MM.1S (cell line): Measurements from ENCODE around the gene SLC23A2.
"Not testable (repeated sequence)": the region's sequence is repeated elsewhere in the genome, so short reads cannot be mapped to it uniquely, and the experiment has no call there.

Experiments
- DNase-seq: peaks from one replicate; pipeline ENCODE4 v3.0.0-alpha.2; 2015
- H2AFZ ChIP-seq: fragments of 300-600 bp; sonication (generic); 2 replicates; pipeline ENCODE4 v1.6.0; 2016; ENCODE audit warnings: antibody characterized with exemption, low read length
- H3F3A ChIP-seq: fragments of 300-600 bp; sonication (generic); 2 replicates; pipeline ENCODE4 v1.6.1; 2016; ENCODE audit warnings: mild to moderate bottlenecking, antibody characterized with exemption, low read length, moderate library complexity, mixed read lengths; ENCODE audit not compliant: insufficient read depth
- H3K27ac ChIP-seq: fragments of 300-600 bp; sonication (generic); 2 replicates; pipeline ENCODE4 v1.5.1; 2016; ENCODE audit warnings: mild to moderate bottlenecking, low read length
- H3K27me3 ChIP-seq: fragments of 300-600 bp; sonication (generic); replicated peaks from 2 replicates; pipeline ENCODE4 v1.6.0; 2016; ENCODE audit warnings: low read length; ENCODE audit not compliant: insufficient read depth
- H3K36me3 ChIP-seq: fragments of 300-600 bp; sonication (generic); replicated peaks from 2 replicates; pipeline ENCODE4 v1.6.1; 2016; ENCODE audit warnings: mild to moderate bottlenecking, low read length, mixed read lengths; ENCODE audit not compliant: insufficient read depth
- H3K4me1 ChIP-seq: fragments of 300-600 bp; sonication (generic); 2 replicates; pipeline ENCODE4 v1.6.1; 2016; ENCODE audit warnings: low read length, mixed read lengths
- H3K4me2 ChIP-seq: fragments of 300-600 bp; sonication (generic); 2 replicates; pipeline ENCODE4 v1.6.0; 2016; ENCODE audit warnings: low read depth, low read length
- H3K4me3 ChIP-seq: fragments of 300-600 bp; sonication (generic); 2 replicates; pipeline ENCODE4 v1.5.1; 2016; ENCODE audit warnings: low read length, mixed read lengths
- H3K79me2 ChIP-seq: fragments of 300-600 bp; sonication (generic); 2 replicates; pipeline ENCODE4 v1.6.1; 2016; ENCODE audit warnings: mixed run types, low read length, mixed read lengths
- H3K9ac ChIP-seq: fragments of 300-600 bp; sonication (generic); 2 replicates; pipeline ENCODE4 v1.6.1; 2016; ENCODE audit warnings: low read length, mixed read lengths
- H3K9me2 ChIP-seq: fragments of 300-600 bp; sonication (generic); replicated peaks from 2 replicates; pipeline ENCODE4 v1.6.1; 2016; ENCODE audit warnings: mild to moderate bottlenecking, low read length, mixed read lengths; ENCODE audit not compliant: insufficient read depth
- H3K9me3 ChIP-seq: fragments of 300-600 bp; sonication (generic); replicated peaks from 2 replicates; pipeline ENCODE4 v1.6.1; 2016; ENCODE audit warnings: mild to moderate bottlenecking, low read length, mixed read lengths; ENCODE audit not compliant: insufficient read depth
- H4K20me1 ChIP-seq: fragments of 300-600 bp; sonication (generic); 2 replicates; pipeline ENCODE4 v1.6.1; 2016; ENCODE audit warnings: mild to moderate bottlenecking, low read length, moderate library complexity, mixed read lengths; ENCODE audit not compliant: insufficient read depth
- EZH2 ChIP-seq: fragments of 300-600 bp; sonication (generic); optimal IDR thresholded peaks from 2 replicates; pipeline ENCODE3; 2017; ENCODE audit warnings: low read depth, mild to moderate bottlenecking, antibody characterized with exemption, low read length, mixed read lengths
- EZH2phosphoT487 ChIP-seq: fragments of 300-600 bp; sonication (generic); IDR thresholded peaks from 2 replicates; pipeline ENCODE4 v1.6.1; 2018; ENCODE audit warnings: antibody characterized with exemption, low read length
- TF ChIP-seq, protein P1 (sequence below): fragments of 300-600 bp; sonication (generic); IDR thresholded peaks from 2 replicates; pipeline ENCODE4 v1.5.1; 2016; ENCODE audit warnings: antibody characterized with exemption, low read length, mixed read lengths

SLC23A2 gene

GRCh38 chr20:4982281-4982680 lies 19.0 kb downstream of the SLC23A2 start:
- TF ChIP-seq EZH2 (no peak), EZH2phosphoT487 (no peak)
- TF ChIP-seq, protein P1, sequence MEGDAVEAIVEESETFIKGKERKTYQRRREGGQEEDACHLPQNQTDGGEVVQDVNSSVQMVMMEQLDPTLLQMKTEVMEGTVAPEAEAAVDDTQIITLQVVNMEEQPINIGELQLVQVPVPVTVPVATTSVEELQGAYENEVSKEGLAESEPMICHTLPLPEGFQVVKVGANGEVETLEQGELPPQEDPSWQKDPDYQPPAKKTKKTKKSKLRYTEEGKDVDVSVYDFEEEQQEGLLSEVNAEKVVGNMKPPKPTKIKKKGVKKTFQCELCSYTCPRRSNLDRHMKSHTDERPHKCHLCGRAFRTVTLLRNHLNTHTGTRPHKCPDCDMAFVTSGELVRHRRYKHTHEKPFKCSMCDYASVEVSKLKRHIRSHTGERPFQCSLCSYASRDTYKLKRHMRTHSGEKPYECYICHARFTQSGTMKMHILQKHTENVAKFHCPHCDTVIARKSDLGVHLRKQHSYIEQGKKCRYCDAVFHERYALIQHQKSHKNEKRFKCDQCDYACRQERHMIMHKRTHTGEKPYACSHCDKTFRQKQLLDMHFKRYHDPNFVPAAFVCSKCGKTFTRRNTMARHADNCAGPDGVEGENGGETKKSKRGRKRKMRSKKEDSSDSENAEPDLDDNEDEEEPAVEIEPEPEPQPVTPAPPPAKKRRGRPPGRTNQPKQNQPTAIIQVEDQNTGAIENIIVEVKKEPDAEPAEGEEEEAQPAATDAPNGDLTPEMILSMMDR = no peak
- Histone ChIP-seq H3K9me3 (no peaks in the 10 kb centered on the region), H3K27ac (no peak overlapping the region), H3F3A (no peaks in the 10 kb centered on the region), H2AFZ (no peak overlapping the region), H3K9me2 (no peaks in the 10 kb centered on the region), H3K36me3 (no peaks in the 10 kb centered on the region), H3K27me3 (no peaks in the 10 kb centered on the region), H3K79me2 (peaks cover 57% of the 10 kb centered on the region), H3K4me1 (no peaks in the 10 kb centered on the region), H4K20me1 (no peaks in the 10 kb centered on the region), H3K9ac (no peak overlapping the region), H3K4me3 (no peak overlapping the region), H3K4me2 (no peak overlapping the region)
- DNase-seq = no peak

DNA sequence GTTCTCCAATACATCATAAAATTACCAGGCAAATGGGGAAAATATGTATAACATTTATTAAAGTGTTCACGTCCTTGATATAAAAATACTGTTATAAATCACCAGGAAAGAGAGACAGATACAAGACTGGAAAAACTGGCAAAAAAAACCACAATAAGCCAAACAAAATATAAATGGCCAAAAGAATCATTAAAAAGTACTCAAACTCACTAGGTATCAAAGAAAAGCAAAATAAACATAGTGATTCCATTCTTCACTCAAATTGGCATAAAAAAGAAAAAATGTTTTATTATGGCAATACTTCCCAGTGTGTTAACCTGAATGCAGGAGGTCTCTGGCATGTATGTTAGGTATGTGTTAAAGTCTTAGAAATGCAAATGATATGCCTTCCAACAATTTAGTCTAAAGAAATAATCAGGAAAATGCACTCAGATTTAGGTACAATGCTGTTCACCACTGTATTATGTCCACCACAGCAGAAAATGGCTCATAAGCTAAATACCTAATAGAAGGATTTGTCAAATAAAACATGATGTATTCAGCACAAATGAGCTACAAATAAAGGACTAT lies 21.4 kb downstream of the SLC23A2 start:
- H3K79me2 ChIP-seq = peaks cover 41% of the 10 kb centered on the region

GRCh38 chr20:4978050-4978918 lies 23.0 kb downstream of the SLC23A2 start:
- H3K36me3 ChIP-seq = no peaks in the 10 kb centered on the region
- no peaks in the 10 kb centered on the region for H3F3A ChIP-seq
- DNase-seq = no peak
- no peak overlapping the region for H3K9ac ChIP-seq
- H3K4me1 ChIP-seq = no peaks in the 10 kb centered on the region
- H4K20me1 ChIP-seq = no peaks in the 10 kb centered on the region
- no peak overlapping the region for H3K4me3 ChIP-seq
- no peak overlapping the region for H3K27ac ChIP-seq
- no peaks in the 10 kb centered on the region for H3K9me2 ChIP-seq
- no peaks in the 10 kb centered on the region for H3K27me3 ChIP-seq
- no peaks in the 10 kb centered on the region for H3K9me3 ChIP-seq
- H3K4me2 ChIP-seq = no peak overlapping the region
- H2AFZ ChIP-seq = no peak overlapping the region
- TF ChIP-seq, protein P1 = no peak
- TF ChIP-seq EZH2 (no peak), EZH2phosphoT487 (no peak)
- H3K79me2 ChIP-seq = peaks cover 32% of the 10 kb centered on the region

More for the DNA sequence above, 21.4 kb downstream of the SLC23A2 start:
- H4K20me1 ChIP-seq = no peaks in the 10 kb centered on the region
- no peak for DNase-seq
- H3K36me3 ChIP-seq = no peaks in the 10 kb centered on the region
- no peaks in the 10 kb centered on the region for H3K4me1 ChIP-seq
- H3K9ac ChIP-seq = no peak overlapping the region
- H3K4me2 ChIP-seq = no peak overlapping the region
- H2AFZ ChIP-seq = no peak overlapping the region
- H3K9me3 ChIP-seq = no peaks in the 10 kb centered on the region
- H3F3A ChIP-seq = no peaks in the 10 kb centered on the region
- H3K9me2 ChIP-seq = no peaks in the 10 kb centered on the region
- H3K27me3 ChIP-seq = no peaks in the 10 kb centered on the region
- TF ChIP-seq EZH2phosphoT487 (no peak), EZH2 (no peak)
- TF ChIP-seq, protein P1 = no peak
- no peak overlapping the region for H3K4me3 ChIP-seq
- no peak overlapping the region for H3K27ac ChIP-seq

DNA sequence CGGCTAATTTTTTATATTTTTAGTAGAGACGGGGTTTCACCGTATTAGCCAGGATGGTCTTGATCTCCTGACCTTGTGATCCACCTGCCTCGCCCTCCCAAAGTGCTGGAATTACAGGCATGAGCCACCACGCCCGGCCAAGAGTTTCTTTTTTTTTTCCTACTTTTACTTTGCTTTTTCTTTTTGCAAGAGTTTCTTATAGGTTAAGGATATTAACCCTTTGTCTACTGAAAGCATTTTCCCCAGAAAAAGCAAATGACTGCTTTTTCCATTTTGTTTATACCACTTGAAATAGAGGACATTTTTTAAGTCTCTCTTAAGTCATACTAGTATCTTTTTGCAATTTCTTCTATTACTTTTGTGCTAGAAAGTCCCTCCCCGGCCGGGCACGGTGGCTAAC lies 25.3 kb downstream of the SLC23A2 start:
- not testable (repeated sequence) for H3F3A ChIP-seq, H3K4me2 ChIP-seq, H3K27ac ChIP-seq, H3K27me3 ChIP-seq, H3K9me2 ChIP-seq, H3K4me3 ChIP-seq, H3K9ac ChIP-seq, H4K20me1 ChIP-seq, H3K36me3 ChIP-seq, H3K4me1 ChIP-seq, DNase-seq, H3K9me3 ChIP-seq, H2AFZ ChIP-seq
- H3K79me2 ChIP-seq = peaks cover 30% of the 10 kb centered on the region
